SK-N-SH treated with all-trans-retinoic acid at 6 μM for 48 hours (cell line): ENCODE results near the gene OR2A1.
"Not testable (repeated sequence)": the region's sequence is repeated elsewhere in the genome, so short reads cannot be mapped to it uniquely, and the experiment has no call there.

Source experiments
- ATAC-seq: fragments of 200-7000 bp; cut with Tn5 transposase; 3 replicates; pipeline ENCODE4 v1.9.1; 2020; ENCODE audit warnings: mild to moderate bottlenecking, moderate library complexity

Gene OR2A1, protein sequence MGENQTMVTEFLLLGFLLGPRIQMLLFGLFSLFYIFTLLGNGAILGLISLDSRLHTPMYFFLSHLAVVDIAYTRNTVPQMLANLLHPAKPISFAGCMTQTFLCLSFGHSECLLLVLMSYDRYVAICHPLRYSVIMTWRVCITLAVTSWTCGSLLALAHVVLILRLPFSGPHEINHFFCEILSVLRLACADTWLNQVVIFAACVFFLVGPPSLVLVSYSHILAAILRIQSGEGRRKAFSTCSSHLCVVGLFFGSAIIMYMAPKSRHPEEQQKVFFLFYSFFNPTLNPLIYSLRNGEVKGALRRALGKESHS

DNA sequence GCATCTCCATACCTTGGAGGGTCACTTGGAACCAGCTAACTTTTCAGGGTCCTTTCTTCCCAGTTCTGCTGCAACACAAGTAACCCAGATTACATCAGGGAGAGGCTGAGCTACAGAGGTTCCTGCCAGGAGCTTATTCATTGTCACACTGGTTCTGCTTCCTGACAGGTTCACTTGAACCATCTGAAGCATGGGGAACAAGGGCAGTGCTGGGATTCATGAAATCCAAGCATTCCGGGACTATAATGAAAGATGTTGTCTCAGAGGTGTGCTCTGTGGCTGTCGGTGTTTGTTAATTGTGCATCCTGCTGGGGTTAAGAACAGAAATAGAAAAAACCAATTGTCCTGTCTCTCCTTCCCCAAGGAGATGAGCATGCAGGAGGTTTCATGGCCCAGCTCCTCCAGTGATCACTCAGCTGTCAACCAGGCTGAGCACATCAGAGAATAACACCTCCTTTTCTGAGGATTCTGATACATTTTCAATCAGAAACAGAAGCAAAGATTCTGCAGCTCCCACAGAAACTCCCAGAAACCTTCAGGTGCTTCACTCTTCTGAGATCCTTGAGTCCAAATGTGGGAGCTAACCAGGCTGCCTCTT lies at the start of gene OR2A1:
Gene OR2A1, plus strand, starts transcription at position 548 of the 598 bp plus-strand sequence. CDS start 5,706 bp downstream, outside the sequence.
- not testable (repeated sequence) for ATAC-seq

DNA sequence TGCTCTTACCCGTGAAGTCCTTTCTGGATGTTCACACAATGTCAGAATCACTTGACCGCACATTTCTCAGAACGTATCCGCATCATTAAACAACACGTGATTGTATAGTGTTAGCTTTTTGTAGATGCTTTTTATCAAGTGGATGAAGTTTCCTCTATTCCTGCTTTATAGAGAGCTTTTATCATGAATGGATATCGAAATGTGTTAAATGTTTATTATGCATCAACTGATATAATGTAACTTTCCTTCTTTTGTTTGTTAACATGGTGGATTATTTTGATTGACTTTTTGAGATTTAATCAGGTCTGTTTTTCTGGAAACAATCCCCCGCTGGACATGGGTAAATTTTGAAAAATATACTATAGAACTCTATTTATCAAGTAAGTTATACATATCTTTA lies 47.5 kb upstream of the OR2A1 start, which contains the start of gene OR2A7:
Gene OR2A7, minus strand, starts transcription at position 101 of the 400 bp plus-strand sequence. CDS start 5,164 bp downstream, outside the sequence.
- not testable (repeated sequence) for ATAC-seq

DNA sequence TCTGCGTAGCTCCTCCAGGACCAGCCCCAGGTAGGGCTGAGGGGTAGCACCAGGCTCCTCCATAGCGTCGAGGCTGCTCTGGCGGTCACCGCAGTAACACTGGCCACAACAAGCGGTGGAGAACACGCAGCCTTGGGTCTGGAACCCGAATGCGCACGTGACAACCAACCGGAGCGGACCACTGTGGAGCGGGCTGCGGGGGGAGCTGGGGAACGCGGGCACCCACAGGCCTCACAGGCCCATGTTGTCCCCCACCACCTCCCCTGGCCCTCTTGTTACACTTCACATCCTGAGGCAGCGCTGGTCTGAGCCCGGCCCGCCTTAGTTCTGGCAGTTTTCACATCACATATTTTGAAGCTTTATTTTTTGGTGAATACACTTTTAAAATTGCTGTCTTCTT lies 43.0 kb upstream of the OR2A1 start, which contains the start of gene CTAGE8:
Gene CTAGE8, minus strand, starts transcription at position 101 of the 400 bp plus-strand sequence. Its CDS starts 38 bp downstream, at position 63.
- ATAC-seq = not testable (repeated sequence)

DNA sequence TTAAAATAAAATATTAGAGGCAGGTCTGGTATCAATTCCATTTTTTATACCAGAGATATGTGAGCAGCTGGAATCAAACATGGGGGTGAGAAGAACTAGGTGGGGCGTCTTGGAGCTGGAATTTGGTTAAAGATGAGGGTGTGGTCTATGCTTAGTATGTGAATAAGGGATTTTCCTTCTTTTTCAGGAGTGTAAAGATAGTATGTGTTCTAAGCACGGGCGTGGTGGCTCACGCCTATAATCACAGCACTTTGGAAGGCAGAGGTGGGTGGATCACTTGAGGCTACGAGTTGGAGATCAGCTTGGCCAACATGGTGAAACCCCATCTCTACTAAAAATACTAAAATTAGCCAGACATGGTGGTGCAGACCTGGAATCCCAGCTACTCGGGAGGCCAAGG lies 36.9 kb upstream of the OR2A1 start:
- not testable (repeated sequence) for ATAC-seq

DNA sequence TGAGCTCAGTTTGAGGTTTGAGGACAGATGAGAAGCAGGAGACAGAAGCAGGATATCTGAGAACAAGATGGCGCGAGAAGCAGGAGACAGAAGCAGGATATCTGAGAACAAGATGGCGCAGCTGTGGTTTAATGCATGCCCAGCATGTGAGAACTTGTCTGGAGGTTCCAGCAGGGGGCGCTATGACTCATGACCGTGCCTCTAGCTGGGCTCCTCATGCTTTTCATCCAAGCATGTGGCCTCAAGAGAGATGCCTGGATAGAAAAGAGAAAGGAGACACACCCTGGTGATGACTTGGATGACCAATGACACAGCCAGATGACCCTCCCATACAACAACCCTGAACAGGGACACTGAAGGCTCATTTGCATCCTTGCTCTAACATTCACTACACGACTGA lies 32.2 kb upstream of the OR2A1 start:
- ATAC-seq = not testable (repeated sequence)

DNA sequence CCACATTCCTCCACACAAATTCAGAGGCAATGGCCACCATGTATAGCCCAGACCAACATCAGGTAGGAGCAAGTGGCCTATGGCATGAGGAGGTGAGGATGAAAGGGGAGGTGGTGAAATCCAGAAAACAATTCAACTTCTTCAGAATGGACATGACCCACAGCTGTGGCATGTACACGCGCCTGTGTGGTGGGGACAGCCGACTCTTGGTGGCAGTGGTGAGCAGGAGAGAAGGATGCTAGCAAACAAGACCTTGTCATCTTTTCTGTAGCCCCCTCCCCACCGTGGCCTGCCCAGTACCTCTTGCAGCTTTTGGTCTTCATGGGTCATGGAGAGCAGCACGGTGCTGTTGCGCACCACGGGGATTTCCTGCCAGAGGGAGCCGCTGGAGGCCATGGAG lies 30.2 kb upstream of the OR2A1 start:
- ATAC-seq = not testable (repeated sequence)

DNA sequence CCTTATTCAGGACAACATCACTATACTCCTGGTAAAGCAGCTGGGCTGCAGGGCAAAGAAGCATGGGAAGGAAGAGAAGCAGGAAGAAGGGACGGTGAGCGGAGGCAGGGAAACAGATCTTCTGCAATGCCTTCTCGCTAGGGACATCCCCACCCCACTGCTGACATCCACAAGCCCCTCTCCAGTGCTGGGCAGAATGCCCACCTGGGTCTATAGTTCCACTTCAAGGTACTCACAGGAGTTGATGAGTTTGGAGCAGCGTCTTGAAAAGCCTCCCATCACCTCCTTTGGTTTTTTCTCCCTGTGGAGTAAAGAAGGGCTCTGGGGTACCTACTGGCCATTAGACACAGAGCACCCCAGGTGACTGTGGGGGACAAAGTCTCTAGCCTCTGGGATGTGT lies 29.7 kb upstream of the OR2A1 start:
- not testable (repeated sequence) for ATAC-seq

DNA sequence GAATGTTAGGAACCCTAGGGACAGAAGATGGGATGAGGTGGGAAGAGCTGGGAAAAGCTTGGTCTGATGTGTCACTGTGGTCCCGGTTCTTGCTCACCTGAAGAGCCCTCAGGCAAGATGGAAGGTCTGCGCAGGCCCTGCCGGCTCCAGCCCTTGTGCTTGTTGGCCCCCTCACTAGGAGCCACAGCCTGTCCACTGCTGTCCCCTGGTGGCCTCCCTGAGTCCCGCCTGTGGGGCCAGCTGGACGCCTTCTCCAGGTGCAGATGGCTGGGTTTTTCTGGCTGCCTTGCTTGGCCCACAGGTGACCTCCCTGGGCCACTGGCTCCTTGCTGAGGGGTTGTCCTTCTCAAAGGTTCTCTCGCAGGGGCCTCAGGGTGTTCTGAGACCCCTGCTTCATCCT lies 28.5 kb upstream of the OR2A1 start:
- peak; percentile 33; the same call in 2 of the 3 replicates for ATAC-seq

DNA sequence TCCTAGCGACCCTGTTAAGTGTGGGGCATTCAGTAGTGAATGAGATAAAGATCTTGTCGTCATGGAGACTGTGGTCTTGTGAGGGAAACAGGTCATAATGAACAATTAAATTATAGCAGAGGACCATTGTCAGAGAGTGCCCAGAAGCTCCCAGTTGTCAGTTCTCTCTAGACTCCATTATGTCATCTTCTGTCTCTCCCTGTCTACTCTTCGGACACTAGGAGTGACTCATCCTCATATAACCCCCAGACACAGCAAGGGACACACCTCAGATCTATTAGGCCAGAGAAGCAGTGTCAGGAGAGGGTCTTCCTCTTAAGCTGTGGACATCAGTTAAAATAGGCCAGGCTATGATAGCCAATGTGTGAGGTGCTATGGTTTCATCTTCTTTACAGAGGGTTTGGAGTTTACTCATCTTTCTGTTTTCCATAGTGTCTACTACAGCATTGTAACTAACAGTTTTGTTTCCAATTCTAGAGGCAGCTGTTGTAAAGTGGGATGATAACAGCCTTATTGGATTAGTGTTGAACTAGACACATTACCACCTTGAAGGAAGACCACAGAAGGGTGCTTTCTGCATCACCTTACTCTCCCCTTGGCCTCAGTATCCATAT lies 24.9 kb upstream of the OR2A1 start:
- ATAC-seq = not testable (repeated sequence)

DNA sequence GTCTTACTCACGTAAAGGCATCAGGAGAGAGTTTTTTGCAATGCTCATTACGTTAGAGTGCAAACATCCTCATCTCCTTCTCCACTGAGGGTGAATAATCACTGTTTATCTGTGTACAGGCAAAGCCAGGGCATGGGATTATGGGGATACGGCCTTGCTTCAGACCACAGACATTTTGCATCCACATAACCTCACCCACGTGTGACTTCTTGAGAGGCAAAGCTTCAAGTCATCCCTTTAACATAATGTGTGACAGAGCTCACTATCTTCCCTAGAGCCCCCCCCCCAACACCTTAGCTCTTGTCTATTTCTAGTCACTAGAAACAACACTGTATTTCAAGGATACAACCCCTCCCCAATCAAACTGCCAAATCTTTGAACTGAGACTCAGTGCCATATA lies 20.6 kb upstream of the OR2A1 start:
- not testable (repeated sequence) for ATAC-seq

DNA sequence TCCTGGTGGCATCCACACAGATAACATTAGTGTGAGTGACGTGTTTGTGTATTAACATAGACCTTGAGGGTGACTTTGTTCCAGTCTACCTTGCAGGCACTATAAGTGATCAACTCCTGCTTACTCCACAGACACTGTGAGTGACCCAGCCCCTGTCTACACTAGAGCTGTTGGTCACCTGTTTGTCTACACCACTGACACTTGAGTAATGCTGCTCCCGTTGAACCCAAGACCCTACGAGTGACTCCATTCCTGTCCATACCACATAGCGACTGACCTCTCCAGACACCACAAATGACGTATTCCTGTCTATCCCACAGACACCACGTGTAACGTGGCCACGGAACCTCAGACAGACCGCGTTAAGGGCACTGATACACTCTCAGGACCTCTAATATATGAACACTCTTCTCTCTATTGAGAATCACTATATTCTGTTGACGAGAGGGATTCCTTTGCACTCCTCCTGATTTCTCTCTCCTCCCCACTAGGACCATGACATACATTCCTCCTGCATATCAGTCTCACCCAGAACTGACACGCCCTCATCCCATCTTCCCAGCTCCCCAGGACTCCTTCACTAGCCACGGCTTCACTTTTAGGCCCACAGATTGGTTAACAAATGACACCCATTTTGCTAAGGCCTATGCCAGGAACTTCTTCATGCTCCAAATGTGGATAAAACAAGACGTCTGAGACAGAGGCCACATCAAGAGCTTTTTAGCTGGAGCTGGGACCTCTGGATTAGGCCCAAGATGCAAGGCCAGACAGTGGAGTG lies 19.6 kb upstream of the OR2A1 start:
- not testable (repeated sequence) for ATAC-seq

DNA sequence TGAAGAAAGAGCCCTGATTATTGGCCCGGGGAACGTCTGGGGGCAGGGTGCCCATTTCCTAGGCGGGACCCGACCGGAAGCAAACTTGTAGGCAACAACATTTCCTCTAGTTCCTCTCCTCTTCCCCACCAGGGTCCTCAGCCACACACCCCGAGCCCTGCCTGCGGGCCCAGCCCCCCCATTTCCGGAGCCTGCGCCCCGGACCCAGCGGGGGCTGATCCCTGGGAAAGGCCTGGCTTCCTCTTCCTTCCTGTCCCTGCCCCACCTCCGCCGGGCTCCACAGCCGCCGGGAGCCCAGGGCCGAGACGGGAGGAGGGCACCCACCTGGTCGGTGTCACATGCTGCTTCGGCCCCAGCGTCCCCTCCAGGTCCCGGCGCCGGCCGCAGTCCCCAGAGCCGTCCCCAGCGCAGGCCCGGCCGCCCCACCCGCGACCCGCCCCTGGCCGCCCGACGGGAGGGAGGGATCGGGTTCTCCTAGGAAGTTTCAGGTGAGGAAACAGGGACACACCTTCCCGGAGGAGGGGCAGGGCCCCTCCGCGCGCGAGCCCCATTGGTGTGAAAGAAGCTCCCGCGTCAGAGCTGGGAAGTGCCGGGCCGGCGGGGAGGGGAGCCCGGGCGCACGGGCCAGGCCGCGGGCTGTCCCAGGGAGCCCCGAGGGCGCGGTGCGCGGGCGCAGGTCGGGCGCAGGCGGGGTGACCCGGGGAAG lies 18.3 kb upstream of the OR2A1 start:
- ATAC-seq = not testable (repeated sequence)

DNA sequence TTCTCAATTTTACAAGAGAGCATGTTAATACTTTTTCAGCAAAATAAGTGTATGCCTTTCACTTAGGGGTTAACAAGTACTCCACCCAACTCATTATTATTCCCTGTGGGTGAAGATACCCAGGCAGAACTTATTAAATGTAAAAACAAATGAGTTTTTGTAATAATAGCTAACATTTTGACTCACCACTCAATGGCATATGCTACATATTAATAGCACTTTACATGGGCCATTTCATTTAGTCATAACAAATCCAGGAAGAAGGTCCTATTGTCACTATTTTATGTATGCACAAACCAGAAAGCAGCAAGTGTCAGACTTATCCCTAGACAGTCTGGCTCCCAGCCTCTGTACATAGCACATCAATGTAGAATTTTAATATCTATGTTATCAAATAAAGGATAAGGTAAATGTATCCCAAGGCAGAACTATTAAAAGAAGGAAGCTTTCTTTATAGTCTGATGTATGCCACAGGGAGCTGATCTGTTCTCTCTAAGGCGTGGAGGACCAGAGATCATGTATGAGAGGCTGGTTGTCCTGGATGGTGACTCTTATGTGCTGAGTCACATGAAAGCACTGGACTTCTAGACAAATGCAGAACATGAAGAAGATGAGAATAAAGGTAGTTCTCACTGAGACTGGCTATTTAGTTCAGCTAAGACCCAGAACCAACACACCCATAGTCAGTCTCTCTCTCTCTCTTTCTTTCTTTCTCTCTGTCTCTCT lies 9.5 kb upstream of the OR2A1 start:
- not testable (repeated sequence) for ATAC-seq

DNA sequence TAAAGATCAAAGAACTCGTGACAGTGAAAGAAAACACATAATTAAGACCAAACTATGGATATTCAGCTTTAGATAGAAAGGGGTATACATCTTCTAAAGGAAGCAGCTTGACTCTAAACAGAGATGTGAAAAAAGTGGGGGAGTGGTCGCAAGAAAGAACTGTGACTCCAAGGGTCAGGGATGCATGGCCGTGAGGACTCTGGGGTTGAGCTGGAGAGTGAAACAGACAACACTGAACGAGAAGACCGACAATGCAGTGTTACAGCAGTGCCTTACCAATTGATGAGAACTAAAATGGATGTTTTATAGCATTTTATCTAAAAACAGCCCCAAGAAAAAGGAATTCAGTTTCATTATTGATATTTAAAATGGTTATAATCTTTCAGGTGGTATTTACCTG lies 8.6 kb upstream of the OR2A1 start:
- 0 out of 3 replicates have a peak, but pooled peaks have one; percentile 31 for ATAC-seq

DNA sequence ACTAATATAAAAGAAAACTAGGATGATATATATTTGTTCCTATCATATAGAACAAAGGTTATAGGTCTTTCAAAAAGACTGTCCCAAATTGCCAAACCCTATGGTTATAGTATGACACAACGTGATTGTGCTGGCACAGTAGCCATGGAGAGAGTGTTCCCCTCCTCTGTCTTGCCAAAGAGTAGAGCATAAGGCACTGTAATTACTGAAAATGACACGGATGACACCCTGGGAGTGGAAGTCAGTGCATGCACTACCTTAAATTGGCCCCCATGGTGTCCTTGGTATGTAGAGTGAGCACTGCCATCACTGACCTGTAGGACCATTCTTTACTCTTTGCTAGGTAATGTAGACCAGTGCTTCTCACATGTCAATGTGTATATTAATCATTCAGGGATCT lies 7.1 kb upstream of the OR2A1 start:
- ATAC-seq = not testable (repeated sequence)

DNA sequence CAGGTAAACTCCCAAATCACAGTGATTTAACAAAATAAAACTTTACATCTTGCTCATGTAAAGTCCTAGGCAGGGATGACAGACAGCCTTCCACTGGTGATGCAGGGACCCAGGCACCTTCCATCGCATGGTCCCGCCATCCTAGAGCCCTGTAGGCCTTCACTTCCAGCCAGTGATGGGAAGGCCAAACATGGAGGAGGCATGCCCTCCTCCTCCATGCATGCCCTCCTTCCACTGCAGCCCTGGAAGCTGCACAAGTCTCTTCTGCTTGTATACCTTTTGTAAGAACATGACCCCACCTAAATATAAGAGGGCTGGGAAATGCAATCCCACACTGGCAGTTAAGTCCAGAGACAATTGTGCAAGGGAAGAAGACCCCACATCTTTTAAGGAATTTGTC lies 2.5 kb upstream of the OR2A1 start:
- ATAC-seq = not testable (repeated sequence)

DNA sequence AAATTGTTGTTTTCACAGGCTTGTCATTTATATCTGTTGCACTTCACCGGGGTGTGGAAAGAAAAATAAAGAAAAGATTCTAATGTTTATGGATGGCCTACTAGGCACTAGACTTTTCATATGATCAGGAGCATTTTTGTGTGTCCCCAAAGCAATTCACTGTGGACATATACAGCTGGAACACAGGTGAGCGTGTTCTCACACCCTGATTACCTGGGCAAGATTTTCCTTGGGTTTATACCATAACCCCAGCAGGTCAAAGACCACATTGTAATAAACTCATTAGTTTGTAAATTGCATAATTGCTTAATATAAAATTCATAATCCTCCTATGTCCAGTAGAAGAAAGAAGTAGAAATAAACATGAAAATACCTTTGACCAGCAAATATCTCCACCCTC lies 1.0 kb upstream of the OR2A1 start:
- not testable (repeated sequence) for ATAC-seq

DNA sequence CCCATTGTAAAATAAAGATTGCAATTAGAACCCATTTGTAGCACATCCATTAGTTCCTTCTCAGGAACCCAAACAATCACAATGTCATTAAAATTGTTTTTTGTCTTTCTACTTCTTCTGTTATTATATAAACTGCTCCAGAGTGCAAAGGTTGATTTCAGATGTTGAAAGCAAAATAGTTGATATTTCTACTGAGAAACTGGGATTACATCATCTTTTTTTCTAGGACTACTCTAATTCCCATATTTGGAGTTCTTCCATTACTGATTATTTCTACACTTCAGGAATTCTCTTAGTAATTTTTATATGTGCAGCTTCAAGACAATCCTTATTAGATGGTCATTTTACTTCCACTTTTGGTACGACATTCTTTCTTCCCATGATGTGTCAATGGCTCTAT lies 5.3 kb downstream of the OR2A1 start:
- ATAC-seq = not testable (repeated sequence)

DNA sequence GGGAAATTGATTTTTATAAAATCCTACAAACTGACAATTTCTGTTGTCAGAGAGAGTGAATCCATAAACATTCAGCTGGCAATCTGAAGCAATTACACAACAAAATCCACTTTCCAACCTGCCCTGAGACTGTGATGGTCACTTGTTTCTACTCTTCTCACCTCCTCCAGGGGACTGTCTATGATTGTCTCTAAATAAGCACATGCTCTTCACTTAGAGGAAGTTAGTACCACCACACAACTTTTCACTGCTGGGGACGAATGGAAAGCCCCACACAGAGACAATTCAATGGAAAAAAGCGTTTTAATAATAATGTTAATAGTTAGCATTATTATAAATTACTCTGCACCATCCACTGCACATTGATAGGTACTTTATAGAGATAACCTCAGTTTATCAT lies 7.3 kb downstream of the OR2A1 start:
- not testable (repeated sequence) for ATAC-seq

DNA sequence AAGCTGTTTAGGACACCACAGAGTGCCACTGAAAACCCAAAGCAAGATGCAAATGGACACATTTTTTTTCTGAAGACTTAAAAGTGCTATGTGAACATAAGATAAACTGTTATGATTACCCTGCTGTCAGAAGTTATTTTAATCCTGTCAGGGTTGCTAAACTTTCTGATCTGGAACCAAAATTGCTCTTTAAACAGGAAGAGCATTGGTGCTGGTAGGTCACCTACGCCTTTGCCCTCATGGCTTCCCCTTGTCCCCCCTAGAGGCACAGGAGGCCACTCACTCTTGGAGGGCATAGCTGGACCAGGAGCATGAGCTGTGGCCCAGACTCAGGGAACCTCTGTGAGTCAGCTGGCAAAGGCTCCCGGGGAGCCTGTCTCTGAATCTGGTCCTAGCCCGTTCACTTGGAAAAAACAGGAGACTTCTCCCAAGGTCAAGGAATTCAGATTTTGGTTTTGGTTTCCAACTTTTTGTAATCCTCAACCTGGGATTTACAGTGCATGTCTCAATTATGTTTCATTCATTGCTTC lies 9.5 kb downstream of the OR2A1 start:
- not testable (repeated sequence) for ATAC-seq

DNA sequence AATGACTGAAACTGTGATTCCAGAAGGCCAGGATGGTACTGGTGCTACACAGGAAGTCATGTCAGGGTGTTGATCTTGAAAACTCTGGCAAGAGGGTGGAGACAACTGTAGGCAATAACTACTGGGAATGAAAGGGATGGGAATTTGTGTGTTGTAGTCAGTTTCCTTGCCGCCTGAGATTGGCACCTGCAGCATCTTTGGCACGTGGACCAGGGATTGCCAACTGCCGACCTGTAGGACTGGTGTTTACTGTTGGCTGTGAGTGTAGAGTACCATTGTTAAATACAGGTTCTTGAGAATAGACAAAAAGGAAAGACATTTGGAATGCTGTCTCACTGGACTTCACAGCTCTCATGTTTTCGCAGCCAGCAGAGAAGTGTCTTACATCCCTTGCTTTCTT lies 11.1 kb downstream of the OR2A1 start:
- ATAC-seq = not testable (repeated sequence)
